ENCODE results near the gene CD63.

GRCh38 chr12:55716582-55716957 is 12.2 kb downstream of the CD63 start:
- TF ChIP-seq MLX (CRISPR knock-in tag; IDR thresholded peaks at IDR 0.05) (no peak), PAXIP1 (CRISPR knock-in tag; conservative IDR thresholded peaks at IDR 0.05) (no peak), ZNF263 (CRISPR knock-in tag; IDR thresholded peaks at IDR 0.05) (no peak), DDIT3 (CRISPR knock-in tag; IDR thresholded peaks at IDR 0.05) (no peak), CREB1 (IDR thresholded peaks at IDR 0.05) (no peak), CREB1 (CRISPR knock-in tag; IDR thresholded peaks at IDR 0.05) (no peak), HMG20B (CRISPR knock-in tag; conservative IDR thresholded peaks at IDR 0.05) (no peak), FOXJ3 (CRISPR knock-in tag; IDR thresholded peaks at IDR 0.05; ENCODE audit: borderline replicate concordance) (no peak), ZMYM2 (CRISPR knock-in tag; IDR thresholded peaks at IDR 0.05) (no peak), ZNF451 (CRISPR knock-in tag; IDR thresholded peaks at IDR 0.05) (no peak), ARID5B (CRISPR knock-in tag; IDR thresholded peaks at IDR 0.05) (no peak), DPF2 (CRISPR knock-in tag; IDR thresholded peaks at IDR 0.05; ENCODE audit: borderline replicate concordance, low read depth) (no peak), ZBTB34 (CRISPR knock-in tag; IDR thresholded peaks at IDR 0.05) (no peak)

All from HepG2 (cell line).